K562 (cell line): Measurements from ENCODE around the gene LIPH. TPM values are rescaled to one million over a fixed set of nuclear protein-coding genes. Genes with fewer than 3 reads are reported as not detected.

Source experiments
- ATAC-seq: fragments of 200-7000 bp; cut with Tn5 transposase; 3 replicates; pipeline ENCODE4 v1.9.1; 2020; ENCODE audit warnings: moderate library complexity
- BruUV-seq: library from RNA; stranded (reverse); fragments of 400-500 nt; replicated peaks from 2 replicates; lab custom pipeline; 2021; lab: Mats Ljungman, UMichigan
- CTCF ChIA-PET: fragments of 300-600 bp; formaldehyde crosslinking; extraction: SDS; loops from one replicate; lab custom pipeline; 2021; ENCODE audit warnings: low intra/inter-chr PET ratio; lab: Yijun Ruan, JAX
- POLR2A ChIA-PET: fragments of 300-600, 350-650 bp; sonication (Branson Sonifier 250); formaldehyde crosslinking; extraction: SDS; loops from one replicate; lab custom pipeline; 2021; ENCODE audit warnings: antibody characterized with exemption, inconsistent platforms; lab: Yijun Ruan, JAX
- DNase-seq, 4 experiments: peaks; one replicate each; pipeline versions ENCODE4 v3.0.0 to v3.0.0-alpha.2; 2011 to 2018; ENCODE audit warnings: low spot score in 3 of 4, mixed read lengths in 3 of 4; ENCODE audit errors: extremely low read depth in 1 of 4
- FAIRE-seq: peaks from 2 replicates; lab custom pipeline; 2011; peaks lifted over from hg19 to GRCh38; lab: Jason Lieb, UNC
- H2AFZ ChIP-seq: 2 replicates; pipeline ENCODE4 v1.6.0; 2011; ENCODE audit warnings: low read depth, low read length, control low read depth, inconsistent platforms
- H3K27ac ChIP-seq: fragments of 200-600 bp; 3 replicates; pipeline ENCODE4 v1.8.0; 2011; ENCODE audit warnings: low read depth, mild to moderate bottlenecking, control low read depth, inconsistent platforms, low read length, moderate library complexity, mixed read lengths; ENCODE audit errors: extremely low read depth
- H3K27me3 ChIP-seq, 2 experiments: fragments of 300-600 bp in 1 of 2; 2 replicates in 1 of 2; 3 replicates in 1 of 2; pipeline versions ENCODE4 v1.6.0 to v1.8.0; 2011; ENCODE audit warnings: inconsistent platforms in 2 of 2, low read length in 2 of 2, mild to moderate bottlenecking in 1 of 2, mixed read lengths in 1 of 2, moderate library complexity in 1 of 2; ENCODE audit not compliant: control insufficient read depth in 2 of 2, insufficient read depth in 2 of 2
- H3K36me3 ChIP-seq: fragments of 300-600 bp; 3 replicates; pipeline ENCODE4 v1.8.0; 2011; ENCODE audit warnings: mild to moderate bottlenecking, low read length, inconsistent platforms; ENCODE audit not compliant: control insufficient read depth, insufficient read depth
- H3K4me1 ChIP-seq, 2 experiments: fragments of 200-600 bp in 1 of 2; replicated peaks in 1 of 2; 2 replicates in 1 of 2; 3 replicates in 1 of 2; pipeline versions ENCODE4 v1.5.1 to v1.8.0; 2011; ENCODE audit warnings: inconsistent platforms in 2 of 2, low read length in 2 of 2, mild to moderate bottlenecking in 1 of 2, mixed read lengths in 1 of 2, moderate library complexity in 1 of 2; ENCODE audit not compliant: control insufficient read depth in 2 of 2, insufficient read depth in 2 of 2
- H3K4me2 ChIP-seq: 2 replicates; pipeline ENCODE4 v1.6.1; 2011; ENCODE audit warnings: low read length, control low read depth, inconsistent platforms, mixed read lengths; ENCODE audit not compliant: insufficient read depth
- H3K4me3 ChIP-seq: fragments of 200-600 bp; sonication (generic), shearing (Covaris generic); 2 replicates; pipeline ENCODE4 v1.5.1; 2016; ENCODE audit warnings: control low read depth, inconsistent platforms
- H3K79me2 ChIP-seq: fragments of 200-600 bp; 3 replicates; pipeline ENCODE4 v1.8.0; 2011; ENCODE audit warnings: low read length, inconsistent platforms; ENCODE audit not compliant: control insufficient read depth, insufficient read depth
- H3K9ac ChIP-seq, 2 experiments: 2 replicates each; pipeline versions ENCODE4 v1.6.0 to v1.6.1; 2011; ENCODE audit warnings: low read depth in 2 of 2, low read length in 2 of 2, control low read depth in 1 of 2, inconsistent platforms in 1 of 2, mild to moderate bottlenecking in 1 of 2, mixed read lengths in 1 of 2; ENCODE audit not compliant: insufficient read depth in 1 of 2
- H3K9me1 ChIP-seq: one replicate; pipeline ENCODE4 v1.6.0; 2011; ENCODE audit warnings: inconsistent platforms, mild to moderate bottlenecking, low read length, moderate library complexity; ENCODE audit not compliant: control insufficient read depth, insufficient read depth
- H3K9me3 ChIP-seq: replicated peaks from 2 replicates; pipeline ENCODE4 v1.5.1; 2011; ENCODE audit warnings: low read depth, low read length, inconsistent platforms; ENCODE audit not compliant: control insufficient read depth, insufficient read depth
- H4K20me1 ChIP-seq: replicated peaks from 2 replicates; pipeline ENCODE4 v1.6.1; 2011; ENCODE audit warnings: low read length, inconsistent platforms, mixed read lengths; ENCODE audit not compliant: control insufficient read depth, insufficient read depth
- ASH1L ChIP-seq: fragments of 450-650 bp; IDR thresholded peaks from 2 replicates; pipeline ENCODE4 v1.6.1; 2018; ENCODE audit warnings: borderline replicate concordance, mild to moderate bottlenecking, low read depth; ENCODE audit not compliant: partially characterized antibody
- ATF4 ChIP-seq: fragments of 450-650 bp; formaldehyde crosslinking; IDR thresholded peaks from 2 replicates; pipeline ENCODE4 v1.4.0; 2022; ENCODE audit warnings: mild to moderate bottlenecking, moderate library complexity
- BACH1 ChIP-seq: fragments of 200-800 bp; sonication (Bioruptor generic); IDR thresholded peaks from 2 replicates; pipeline ENCODE4 v1.6.1; 2016; ENCODE audit warnings: missing genetic modification characterization, missing compliant biosample characterization
- CBFA2T3 ChIP-seq: fragments of 450-650 bp; IDR thresholded peaks from 2 replicates; pipeline ENCODE4 v1.6.1; 2017
- CHD2 ChIP-seq: IDR thresholded peaks from 2 replicates; pipeline ENCODE4 v1.6.1; 2011; ENCODE audit warnings: low read depth, low read length
- CTBP1 ChIP-seq: fragments of 450-650 bp; IDR thresholded peaks from 2 replicates; pipeline ENCODE4 v1.6.1; 2016; ENCODE audit warnings: borderline replicate concordance
- E2F1 ChIP-seq: sonication (generic); formaldehyde crosslinking; IDR thresholded peaks from 2 replicates; pipeline ENCODE4 v1.8.1; 2023; ENCODE audit warnings: mild to moderate bottlenecking, missing genetic modification reagents, moderate library complexity
- FIP1L1 ChIP-seq: fragments of 200-400 bp; formaldehyde crosslinking; IDR thresholded peaks from 2 replicates; pipeline ENCODE4 v1.6.1; 2018; ENCODE audit warnings: mild to moderate bottlenecking, low read depth, low read length; ENCODE audit not compliant: poor library complexity, severe bottlenecking
- MLX ChIP-seq, 2 experiments: fragments of 450-650 bp in 1 of 2; sonication (generic) in 1 of 2; formaldehyde crosslinking; conservative IDR thresholded peaks; 2 replicates each; pipeline versions ENCODE4 v1.4.0 to v1.8.1; 2020 to 2022; ENCODE audit warnings: mild to moderate bottlenecking in 1 of 2, missing genetic modification reagents in 1 of 2
- SREBF2 ChIP-seq: sonication (generic); formaldehyde crosslinking; IDR thresholded peaks from 2 replicates; pipeline ENCODE4 v1.4.0; 2020; ENCODE audit warnings: mild to moderate bottlenecking, missing genetic modification reagents
- TCF3 ChIP-seq: sonication (generic); formaldehyde crosslinking; IDR thresholded peaks from 2 replicates; pipeline ENCODE4 v1.4.0; 2020; ENCODE audit warnings: mild to moderate bottlenecking, missing genetic modification reagents
- ZC3H11A ChIP-seq: IDR thresholded peaks from 2 replicates; pipeline ENCODE4 v1.6.1; 2012; ENCODE audit warnings: low read depth, low read length, improper control_type of control experiment
- ZNF280B ChIP-seq: fragments of 250-450 bp; sonication (Bioruptor Pico); IDR thresholded peaks from 2 replicates; pipeline ENCODE4 v1.5.1; 2021; ENCODE audit warnings: mild to moderate bottlenecking
- ZNF316 ChIP-seq: fragments of 450-650 bp; IDR thresholded peaks from 2 replicates; pipeline ENCODE4 v1.6.1; 2016
- ZNF592 ChIP-seq: fragments of 450-650 bp; IDR thresholded peaks from 2 replicates; pipeline ENCODE4 v1.6.1; 2017; ENCODE audit warnings: antibody characterized with exemption, mild to moderate bottlenecking
- WGBS: fragments of 100-300 bp; shearing (Covaris generic); methylation state at CpG from one replicate; pipeline ENCODE4 v1.1.6; 2016; ENCODE audit warnings: low coverage, mixed read lengths; ENCODE audit not compliant: insufficient coverage; ENCODE audit errors: missing lambda C conversion rate; 5-methylcytosine and 5-hydroxymethylcytosine counted together
- in situ Hi-C: fragments of 300-500 bp; cut with MboI; formaldehyde crosslinking; loops from 4 replicates; pipeline ENCODE4 v1.15.0; 2018; ENCODE audit warnings: inconsistent platforms, mixed read lengths
- intact Hi-C: fragments of 100-400 bp; cut with micrococcal nuclease; formaldehyde crosslinking; loops from 2 replicates; pipeline ENCODE4 v1.14.2; 2022
- polyA plus RNA-seq, 8 experiments: library from polyadenylated mRNA; depleted of rRNA in 4 of 8; stranded (reverse) in 5 of 8; unstranded in 3 of 8; fragments of >200 nt; fragmentation: Nextera tagmentation in 2 of 8; fragmentation: Illumina TruSeq in 1 of 8; extraction: Ambion mirVana in 2 of 8; extraction: Trizol in 1 of 8; gene quantifications; 2 replicates each; pipeline versions ENCODE4 v1.2.1 to v1.2.3, GENCODE V29; 2011 to 2014; ENCODE audit warnings: inconsistent platforms in 1 of 8, missing spikeins in 1 of 8
- total RNA-seq, 7 experiments: library from RNA; depleted of rRNA in 6 of 7; stranded (reverse); fragments of >200 nt in 6 of 7; fragmentation: Illumina TruSeq in 2 of 7; extraction: Trizol in 2 of 7; gene quantifications; 2 replicates each; pipeline versions ENCODE4 v1.2.1 to v1.2.3, GENCODE V29; 2011 to 2021; ENCODE audit warnings: low replicate concordance in 1 of 7

LIPH gene
- total and polyA plus RNA-seq, 9 of the 15 experiments (the other 6 are each of a cell fraction or from before 2014, with no cell fraction given): 0.73 to 1.8 (median 1.3) TPM

- Histone ChIP-seq H3K36me3 (no peaks in the 10 kb centered on the region), H3K27ac (no peak overlapping the region), H3K9me3 (no peaks in the 10 kb centered on the region), H3K4me3 (no peak overlapping the region), H3K9me1 (no peaks in the 10 kb centered on the region), H4K20me1 (no peaks in the 10 kb centered on the region), H2AFZ (peak overlapping the region; percentile 81), H3K4me2 (no peak overlapping the region), H3K4me1 (peaks cover 15 to 18% of the 10 kb centered on the region in 2 experiments), H3K9ac (no peak overlapping the region), H3K79me2 (no peaks in the 10 kb centered on the region), H3K27me3 (no peaks in the 10 kb centered on the region)
- peak in 2 of 4 experiments; percentile 24 to 47 for DNase-seq
- CTCF ChIA-PET: no interaction called here
- in situ Hi-C loops: no loop called here
- FAIRE-seq: no peak
- ATAC-seq: peak; percentile 47
- 18% methylated on average over 6 of the region's 6 CpGs for WGBS
- BruUV-seq: no TSS peak
- intact Hi-C loops: no loop called here
- POLR2A ChIA-PET: interaction anchor here (0.6 to 1.6 kb wide), 3 partner anchors 9 to 20 kb away, joined by 3 to 7 read pairs (median 3); partner anchors contain the start of gene TMEM41A
- TF ChIP-seq ZNF316 (no peak), CTBP1 (no peak), ATF4 (CRISPR knock-in tag) (no peak), ASH1L (no peak), ZNF280B (no peak), ZNF592 (no peak), SREBF2 (no peak), CBFA2T3 (peak; percentile 37), ZC3H11A (no peak), E2F1 (CRISPR knock-in tag) (no peak), TCF3 (CRISPR knock-in tag) (peak; percentile 51; the same call in 1 of the 2 replicates), CHD2 (no peak), BACH1 (tag) (no peak), FIP1L1 (no peak), MLX (CRISPR knock-in tag; conservative IDR thresholded peaks at IDR 0.05) (no peak)
These were observed 44.5 kb downstream of the LIPH start for GRCh38 chr3:185507883-185508282.
